ENCODE results near the gene DGKI.

DGKI gene

DNA sequence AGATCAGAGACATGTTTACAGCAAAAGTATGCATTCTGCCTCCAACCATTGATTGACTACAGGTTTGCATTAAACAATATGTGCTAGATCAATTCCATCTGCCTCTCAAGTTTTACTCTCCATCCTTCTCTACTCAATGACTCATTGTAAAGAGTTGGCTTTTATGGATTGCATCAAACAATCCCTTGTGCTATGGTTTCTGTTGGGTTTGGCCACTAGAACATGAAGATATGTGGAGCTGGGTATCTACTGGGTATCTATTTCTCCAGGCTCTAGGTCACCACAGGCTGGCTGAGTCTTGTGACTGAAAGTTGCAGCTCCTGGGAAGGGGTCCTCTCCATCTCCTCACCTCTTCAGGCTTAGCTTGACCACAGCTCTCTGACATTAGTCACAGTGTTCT lies 204.7 kb downstream of the DGKI start:
- no peak for DNase-seq

DNA sequence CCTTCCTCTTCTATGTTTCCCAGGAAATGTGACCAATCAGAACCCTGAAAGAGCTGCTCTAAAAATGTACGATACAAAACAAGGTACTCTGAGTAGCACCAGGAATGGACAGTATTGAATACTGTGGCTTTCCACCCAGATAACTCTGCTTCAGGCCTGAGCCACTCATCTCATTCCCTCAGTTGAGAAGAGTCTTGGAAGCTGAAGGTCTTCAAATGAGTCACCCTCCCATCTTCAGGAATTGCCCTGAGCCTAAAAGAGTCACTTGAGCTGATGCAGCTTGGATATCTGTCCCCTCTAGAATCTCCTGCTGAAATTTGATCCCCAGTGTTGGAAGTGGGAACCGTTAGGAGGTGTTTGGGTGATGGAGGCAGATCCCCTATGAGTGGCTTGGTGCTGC lies 210.4 kb downstream of the DGKI start:
- no peak for DNase-seq

DNA sequence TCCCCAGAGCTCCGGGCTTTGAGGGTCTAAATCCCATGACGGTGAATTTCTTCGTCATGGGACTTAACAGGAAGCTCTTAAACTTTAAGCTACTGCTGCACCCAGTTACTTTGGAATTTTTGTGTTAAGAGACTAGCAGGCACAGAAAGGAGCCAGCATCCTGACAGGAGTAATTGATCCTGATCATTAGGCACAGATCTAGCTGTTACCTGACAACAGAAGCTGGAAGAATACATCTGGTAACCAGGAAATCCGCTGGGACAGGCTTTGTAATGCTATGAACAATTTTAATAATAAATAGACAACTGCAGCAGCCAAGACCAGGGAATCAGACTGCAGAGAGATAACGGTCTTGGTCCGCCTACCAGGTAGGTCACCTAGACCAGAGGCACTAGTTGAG lies 210.9 kb downstream of the DGKI start:
- DNase-seq = no peak

DNA sequence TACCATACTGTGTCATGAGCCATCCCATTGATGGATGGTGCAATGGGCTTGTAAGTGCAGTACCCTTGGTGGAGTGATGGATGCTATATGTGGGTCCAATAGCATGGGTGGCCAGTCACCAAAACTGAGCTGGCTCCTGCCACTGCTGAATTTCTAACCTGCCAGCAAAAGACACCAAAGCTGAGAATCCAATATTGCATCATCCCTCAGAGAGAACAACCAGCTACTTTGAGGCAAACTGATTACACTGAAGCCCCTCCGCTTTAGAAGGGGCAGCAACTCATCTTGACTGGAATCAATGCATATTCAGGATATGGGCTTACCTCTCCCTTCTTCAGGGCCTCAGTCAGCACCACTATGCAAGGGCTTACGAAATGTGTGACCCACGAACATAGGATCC lies 211.6 kb downstream of the DGKI start:
- DNase-seq = no peak

DNA sequence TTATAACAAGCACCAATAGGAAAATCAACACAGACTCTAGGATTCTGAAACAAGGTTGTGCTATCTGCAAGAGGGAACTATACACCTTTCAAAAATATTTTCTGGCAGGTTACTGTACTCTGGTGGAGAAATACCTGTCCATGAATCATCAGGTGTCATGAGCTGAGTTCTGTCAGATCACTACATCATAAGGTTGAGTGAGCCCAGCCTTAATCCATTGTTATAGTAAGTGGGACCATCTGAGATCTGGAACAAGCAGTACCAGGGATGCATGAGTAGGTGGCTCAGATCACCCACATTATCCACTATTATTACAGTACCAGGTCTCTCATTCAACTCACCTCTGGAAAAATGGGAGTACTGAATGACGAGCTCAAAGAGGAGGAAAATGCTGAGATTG lies 212.4 kb downstream of the DGKI start:
- no peak for DNase-seq

DNA sequence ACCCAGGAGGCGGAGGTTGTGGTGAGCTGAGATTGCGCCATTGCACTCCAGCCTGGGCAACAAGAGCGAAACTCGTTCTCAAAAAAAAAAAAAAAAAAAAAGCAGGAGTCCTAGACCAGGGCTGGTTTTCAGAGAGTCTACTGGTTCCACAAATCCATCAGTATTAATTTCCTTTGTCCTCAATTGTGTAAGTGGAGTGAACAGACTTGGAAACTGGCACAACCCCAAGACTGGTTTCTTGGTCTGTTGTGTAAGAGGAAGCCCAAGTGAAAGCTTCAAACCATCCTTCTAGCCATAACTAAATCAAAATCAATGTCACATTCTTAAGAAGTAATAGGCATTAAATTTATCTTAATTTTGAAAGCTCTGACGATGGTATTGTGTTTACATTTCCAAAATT lies 213.6 kb downstream of the DGKI start:
- DNase-seq = no peak

DNA sequence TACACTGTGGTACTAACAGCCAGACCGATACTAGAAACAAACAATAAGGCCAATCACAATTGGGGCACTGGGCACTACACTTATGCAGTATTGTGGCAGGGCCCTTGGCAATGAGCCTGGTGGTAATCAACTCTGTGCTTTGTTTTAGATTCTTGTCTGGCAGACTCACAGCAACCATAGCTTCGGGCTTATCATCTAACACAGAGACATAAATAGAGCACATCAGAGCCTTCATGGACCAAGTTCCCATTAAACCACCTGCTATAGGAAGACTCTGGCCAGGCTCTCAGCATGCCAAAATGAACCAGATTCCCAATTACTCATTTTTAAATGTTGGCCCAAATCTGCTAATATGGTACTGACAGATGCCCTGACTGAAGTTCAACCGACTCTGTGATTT lies 218.6 kb downstream of the DGKI start:
- peak; percentile 64 for DNase-seq

DNA sequence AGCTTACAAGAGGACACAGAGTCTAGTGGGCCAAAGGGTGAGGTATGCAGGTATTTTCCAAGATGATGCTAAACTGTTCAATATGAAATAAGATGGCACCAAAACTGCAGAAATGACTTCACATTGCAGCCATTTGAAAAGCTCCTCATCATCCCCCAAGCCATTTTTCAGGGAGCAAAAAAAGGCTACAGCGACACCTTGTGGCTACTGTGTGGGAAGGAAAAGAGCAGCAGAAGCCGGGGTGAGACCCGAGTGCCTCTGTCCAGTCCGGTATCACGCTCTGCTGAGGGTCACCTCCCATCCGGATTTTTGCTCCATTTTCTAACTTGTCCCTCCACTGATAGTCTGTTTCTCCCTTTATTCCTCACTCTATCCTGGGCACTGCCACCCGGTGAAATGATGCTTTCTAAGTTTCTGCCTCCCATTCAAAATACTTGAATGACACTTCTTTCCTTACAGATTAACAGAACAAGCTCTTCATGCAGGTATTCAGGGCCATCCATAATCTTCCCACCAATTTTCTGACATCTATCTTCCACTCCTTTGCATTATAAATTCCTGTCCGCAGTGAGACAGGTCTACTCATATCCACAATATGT lies 220.2 kb downstream of the DGKI start:
- peak; percentile 82 for DNase-seq

DNA sequence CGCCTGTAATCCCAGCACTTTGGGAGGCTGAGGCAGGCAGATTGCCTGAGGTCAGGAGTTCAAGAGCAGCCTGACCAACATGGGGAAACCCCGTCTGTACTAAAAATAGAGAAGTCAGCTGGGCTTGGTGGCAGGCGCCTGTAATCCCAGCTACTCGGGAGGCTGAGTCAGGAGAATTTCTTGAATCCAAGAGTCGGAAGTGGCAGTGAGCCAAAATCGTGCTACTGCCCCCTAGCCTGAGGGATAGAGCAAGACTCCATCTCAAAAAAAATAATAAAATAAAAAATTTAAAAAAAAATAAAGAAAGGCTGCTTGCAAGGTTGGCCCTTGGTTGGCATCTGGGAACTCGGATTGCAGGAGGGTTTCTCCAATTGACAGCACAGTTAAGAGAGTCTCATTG lies 221.6 kb downstream of the DGKI start:
- no peak for DNase-seq

DNA sequence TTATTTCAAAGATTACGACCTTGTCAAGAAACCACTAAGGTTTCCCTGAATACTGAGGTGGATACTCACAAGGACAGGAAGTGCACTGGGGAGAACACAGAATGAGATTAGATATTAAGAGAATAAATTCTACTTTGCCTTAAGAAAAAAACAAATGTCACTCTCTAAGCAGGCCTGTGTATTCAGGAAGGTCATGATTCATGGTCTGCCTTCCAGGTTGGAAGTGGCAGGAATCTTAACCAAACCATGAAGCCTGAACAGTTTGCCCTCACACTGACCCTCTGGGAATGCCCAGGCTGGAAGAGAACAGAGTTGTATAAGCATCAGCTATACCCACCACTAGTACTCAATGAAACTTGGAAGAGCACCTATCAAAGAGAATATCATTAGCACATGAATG lies 227.6 kb downstream of the DGKI start:
- no peak for DNase-seq

DNA sequence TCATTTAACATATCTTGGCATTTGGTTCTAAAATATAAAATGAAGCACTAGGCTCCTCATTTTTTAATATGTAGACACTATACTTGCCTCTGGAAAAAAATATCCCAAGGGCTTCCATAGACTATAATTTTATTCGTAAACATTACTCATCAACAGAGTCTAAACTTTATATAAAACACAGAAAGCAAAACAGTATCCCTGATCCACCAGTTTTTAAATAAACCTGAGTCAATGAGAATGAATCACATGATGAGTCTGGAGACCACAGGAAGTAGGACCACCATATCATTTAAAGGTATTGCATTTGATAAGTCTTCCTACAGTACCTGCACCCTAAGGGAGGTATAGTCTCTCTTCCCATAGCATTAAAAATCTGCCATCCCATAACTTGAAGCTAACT lies 228.0 kb downstream of the DGKI start:
- no peak for DNase-seq

DNA sequence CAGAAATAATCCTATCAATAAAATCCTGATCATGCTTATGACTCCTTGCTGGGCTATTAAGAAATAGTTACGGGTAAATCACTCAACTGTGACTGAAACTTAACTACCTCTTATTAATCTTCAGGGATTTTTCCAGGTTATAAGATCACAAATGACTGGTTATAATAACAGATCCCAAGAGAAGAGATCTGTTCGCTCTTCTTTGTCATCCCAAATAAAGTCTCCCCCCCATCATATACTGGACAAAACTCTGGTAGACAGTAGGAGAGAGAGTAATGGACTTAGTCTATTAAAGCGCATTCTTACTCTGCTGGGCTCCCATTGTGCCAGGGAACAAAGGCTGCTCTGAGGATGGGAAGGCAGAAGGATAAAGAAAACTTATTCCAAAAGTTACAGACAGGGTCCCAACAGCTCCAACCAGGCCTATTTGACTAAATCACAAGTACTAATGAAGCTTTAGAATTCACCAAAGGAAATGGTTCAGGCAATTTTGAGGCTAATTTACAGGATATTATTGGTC lies 233.7 kb downstream of the DGKI start:
- no peak for DNase-seq

DNA sequence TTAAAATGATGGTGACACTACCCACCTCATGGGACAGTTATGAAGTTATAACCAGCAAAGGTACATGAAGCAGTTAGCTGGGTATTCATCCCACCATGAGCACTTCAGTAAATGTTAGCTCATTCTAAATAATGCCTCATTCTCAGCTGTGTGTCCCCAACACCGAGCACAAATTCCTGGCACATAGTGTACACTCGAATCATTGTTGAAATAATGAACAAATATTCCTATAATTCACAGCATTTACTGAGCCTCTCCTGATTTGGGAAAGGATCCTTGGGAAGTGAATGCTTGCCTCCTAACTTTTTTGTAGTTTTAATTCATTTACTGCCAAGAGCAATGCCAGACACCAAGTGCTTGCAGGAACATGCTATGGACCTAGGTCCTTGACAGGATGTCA lies 235.2 kb downstream of the DGKI start:
- DNase-seq = no peak

DNA sequence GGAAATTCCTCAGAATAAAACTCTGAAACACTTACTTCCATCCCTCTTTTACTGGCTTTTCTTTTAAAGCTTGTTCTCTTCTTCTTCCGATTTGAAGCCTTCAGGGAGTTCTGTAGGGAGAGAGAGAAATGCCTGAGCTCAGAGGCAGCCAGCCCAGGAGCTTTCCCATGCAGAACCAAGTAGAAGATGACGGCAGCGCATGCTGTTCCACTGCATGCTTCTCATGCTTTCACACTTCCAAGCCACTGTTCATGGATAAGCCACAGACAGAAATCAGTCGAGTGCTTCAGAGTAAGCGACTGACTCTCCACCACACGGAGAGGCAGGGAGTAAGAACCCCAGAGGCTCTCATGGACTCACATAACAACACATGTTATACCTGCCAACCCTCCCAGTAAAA lies 237.3 kb downstream of the DGKI start:
- DNase-seq = no peak

DNA sequence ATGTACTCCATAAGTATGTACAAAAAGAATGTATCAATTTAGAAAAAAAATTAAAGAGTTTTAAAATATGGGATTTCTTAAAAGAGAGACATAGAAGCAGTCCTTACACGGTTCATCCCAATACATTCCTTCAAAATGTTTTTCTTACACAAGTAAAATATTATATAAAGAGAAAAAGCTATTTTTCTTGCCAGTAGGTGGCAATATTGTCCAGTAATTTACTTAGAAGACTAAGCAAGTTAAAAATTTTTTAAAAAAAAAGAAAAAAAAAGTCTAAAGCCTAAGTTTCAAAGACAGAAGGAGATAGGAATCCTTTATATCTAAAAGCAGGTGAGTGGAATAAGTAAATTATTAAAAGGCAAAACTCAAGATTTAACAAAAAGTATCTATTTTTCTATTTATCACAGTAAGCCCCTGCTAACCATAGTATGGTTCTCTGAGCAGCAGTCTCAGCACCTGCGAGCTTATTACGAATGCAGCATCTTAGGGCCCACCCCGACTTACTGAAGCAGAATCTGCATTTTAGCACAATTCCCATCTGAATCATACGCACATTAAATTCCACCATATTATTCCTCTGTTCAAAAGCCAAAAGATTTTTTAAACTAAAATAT lies 240.6 kb downstream of the DGKI start:
- DNase-seq = peak; percentile 36

DNA sequence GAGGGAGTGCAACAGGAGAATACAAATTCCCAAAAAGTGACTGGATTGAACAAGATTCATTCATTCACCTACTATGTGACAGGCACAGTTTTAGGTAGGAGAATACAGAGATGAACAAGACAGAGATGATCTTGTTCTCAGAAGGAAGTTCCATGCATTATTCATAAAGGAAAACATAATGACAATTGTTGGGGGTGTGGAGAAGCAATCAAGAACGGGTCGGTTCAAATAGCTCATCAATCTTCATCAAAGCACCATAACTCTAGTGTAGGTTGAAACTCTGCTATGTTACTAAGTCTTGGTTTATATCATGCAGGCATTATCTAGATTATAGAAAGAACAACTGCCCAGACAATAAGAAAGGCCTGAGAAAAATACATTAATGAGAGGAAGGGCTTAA lies 243.7 kb downstream of the DGKI start:
- DNase-seq = no peak

DNA sequence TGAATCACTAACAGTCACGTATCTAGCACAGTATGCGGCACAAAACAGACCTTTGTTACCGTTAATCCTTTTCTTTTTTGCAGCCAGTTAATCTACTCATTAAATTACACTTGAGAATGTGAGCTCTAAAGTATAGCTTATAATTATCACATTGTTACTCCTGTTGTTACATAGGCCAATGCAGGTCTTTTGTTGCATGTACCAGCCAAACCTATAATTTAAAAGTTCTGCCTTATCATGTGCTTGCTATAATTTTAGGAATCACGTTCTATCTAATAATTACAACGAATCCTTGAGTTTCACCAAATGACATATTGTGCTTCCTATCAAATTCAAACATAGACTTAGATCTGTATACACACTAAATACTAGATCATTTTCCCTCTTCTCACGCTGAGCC lies 245.1 kb downstream of the DGKI start:
- DNase-seq = no peak

DNA sequence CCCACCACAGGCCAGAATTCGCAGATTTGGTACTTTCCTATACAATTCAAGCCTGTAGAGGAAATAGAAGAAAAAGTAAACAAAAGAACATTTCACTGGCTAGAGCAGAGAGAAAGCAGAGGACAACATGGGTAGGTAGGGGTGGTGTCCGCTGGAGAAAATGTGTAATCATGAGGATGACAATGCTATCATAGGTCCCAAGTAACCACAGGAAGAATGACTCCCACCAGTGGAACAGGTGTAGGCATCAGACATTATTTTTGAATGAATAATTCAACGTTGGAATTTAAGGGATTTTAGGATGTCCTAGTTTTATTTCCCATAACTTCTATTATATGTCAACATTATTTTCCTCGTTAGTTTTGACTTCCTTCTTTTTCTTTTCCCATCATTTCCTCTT lies 248.9 kb downstream of the DGKI start:
- DNase-seq = no peak

DNA sequence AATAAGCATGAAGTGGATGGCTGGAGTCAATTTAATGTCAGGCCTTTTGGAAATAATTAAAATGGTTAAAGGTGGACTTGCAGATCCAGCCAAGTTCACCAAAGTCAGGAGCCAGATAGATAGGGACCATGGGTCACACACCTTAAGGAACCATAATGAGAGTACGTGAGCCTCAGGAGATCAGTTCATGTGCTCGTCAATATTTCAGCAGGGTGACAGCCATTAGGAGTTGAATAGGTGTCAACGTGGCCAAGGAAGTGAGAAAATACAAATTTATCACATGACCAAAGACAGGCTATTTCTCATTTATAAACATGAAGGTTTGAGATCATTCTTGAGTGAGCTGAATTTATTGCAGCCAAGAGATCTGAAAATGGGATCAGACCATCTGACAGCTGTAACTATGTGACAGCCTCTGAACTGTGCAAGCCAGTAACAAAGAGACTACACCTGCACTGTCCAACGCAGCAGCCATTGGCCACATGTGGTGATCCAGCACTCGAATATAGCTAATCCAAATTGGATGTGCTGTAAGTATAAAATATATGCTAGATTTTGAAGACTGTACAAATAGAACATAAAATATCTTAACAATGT lies 253.6 kb downstream of the DGKI start:
- no peak for DNase-seq

DNA sequence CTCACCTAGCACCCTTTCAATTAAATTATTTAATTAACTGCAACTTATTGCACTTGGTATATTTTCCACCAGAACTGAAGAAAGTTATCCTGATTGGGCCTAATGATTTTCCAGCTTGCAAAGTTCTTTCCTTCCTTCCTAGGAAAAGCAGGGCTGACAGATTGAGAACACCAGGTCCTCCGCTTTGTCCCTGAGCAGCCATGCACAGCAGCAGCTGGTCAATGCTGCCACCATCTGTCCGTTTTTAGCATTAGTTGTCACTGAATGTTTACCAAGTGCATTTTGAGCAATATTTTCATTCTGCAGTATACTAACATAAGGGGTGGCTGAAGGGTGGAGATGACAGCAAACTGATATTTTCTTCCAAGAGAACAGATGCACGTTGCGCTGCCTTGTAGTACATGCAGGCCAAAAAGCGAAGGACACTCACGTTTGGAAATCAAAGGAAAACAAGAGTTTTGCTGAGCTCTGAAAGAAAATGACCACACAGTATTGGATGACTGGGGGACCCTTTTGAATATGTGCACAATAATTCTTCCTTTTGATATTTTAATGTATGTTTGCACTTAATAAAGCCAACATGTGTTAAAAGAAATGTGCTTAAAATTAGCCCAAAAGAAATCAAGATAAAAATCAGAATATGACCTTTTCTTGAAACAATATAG lies 254.4 kb downstream of the DGKI start:
- peak; percentile 78 for DNase-seq

DNA sequence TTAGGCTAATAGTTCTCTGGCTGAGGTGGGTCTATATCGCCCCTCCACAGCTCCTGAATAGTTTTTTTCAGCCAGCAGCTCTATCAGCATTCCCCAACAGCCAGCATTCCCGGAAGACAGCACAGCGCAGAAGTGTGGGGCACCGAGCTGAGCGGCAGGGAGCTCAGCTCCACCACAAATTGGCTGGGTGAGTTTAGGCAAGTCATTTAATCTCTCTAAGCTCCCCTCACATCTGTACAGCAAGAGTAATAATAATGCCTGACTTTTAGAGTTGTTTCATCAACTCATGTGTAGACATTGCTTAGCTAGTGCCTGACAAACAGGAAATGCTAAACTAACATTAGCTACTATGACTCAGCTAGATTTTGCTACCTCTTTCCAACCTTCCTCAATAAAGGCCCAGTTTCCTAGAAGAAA lies 255.3 kb downstream of the DGKI start:
- DNase-seq = no peak

DNA sequence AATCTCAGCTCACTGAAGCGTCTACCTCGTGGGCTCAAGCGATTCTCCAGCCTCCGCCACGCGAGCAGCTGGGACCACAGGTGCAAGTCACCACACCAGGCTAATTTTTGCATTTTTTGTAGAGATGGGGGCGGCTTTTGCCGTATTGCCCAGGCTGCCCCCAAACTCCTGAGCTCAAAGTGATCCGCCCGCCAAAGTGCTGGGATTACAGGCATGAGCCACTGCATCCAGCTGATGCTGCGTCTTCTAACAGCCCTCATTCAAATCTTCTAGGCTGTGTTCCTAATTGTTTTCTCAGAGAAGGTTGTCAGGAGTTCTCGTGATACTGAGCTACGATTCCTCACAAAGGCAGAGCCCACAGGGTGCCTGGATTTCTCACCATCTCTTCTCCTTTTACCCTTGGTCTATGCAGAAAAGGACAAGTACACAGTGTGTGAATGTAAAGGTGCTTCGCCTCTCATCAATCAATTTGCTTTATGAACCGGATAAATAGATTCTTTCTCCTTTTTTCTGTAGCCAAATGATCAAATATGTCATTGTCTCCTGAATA lies 255.9 kb downstream of the DGKI start:
- DNase-seq = no peak

DNA sequence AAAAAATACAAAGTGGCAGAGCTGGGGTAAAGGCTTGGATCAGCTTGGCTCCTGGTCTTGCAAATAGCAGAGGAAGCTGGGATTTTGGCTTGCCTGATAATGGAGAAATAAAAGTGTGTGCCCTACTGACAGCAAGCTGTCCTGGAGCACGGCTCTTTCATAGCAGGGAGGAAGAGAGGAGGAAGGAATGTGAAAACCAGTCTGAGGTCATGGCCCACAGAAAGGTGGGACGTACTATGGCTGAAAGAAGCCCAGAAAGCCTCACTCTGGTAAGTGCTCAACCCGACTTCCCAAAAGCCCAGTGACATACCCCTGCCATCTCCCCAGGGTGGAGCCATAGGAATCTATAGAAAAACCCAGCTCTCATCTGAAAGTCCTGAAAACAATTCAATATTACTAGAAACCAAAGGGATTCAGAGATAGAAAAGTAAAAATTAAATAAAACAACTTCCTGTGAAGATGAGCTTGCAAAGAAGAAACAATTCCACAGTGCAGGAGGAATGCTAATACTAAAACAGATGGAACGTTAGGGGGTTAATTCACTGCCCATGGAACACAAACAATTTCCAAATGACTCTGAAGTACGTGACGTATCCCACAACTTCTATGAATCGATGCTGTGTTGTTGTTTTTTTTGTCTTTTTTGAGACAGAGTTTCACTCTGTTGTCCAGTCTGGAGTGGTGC lies 256.6 kb downstream of the DGKI start:
- no peak for DNase-seq
